Measurements from ENCODE around the gene UBE2V1.

DNA sequence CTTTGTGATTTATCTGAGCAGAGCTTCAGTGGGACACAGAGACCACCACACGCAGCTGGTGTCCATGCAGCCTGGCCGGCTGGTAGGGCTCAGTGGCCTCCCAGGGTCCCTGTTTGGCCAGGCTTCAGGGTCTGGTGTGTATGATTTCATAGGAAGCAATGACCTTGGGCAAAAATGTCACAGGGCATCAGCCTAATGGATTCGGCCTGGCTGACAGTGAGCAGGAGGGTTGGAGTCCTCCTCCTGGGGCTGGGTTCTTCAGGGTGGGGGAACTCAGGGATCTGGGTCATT lies 47.7 kb downstream of the UBE2V1 start:
- no peak for TF ChIP-seq SUZ12 (IDR thresholded peaks at IDR 0.05; ENCODE audit: extremely low read depth, insufficient read depth, insufficient read length)
- no peak for TF ChIP-seq ZNF274 (IDR thresholded peaks at IDR 0.05; ENCODE audit: low read depth, low read length)

Data from NT2/D1 (cell line).